GM12878 (cell line): ENCODE data around the gene CYP46A1. TPM values are rescaled to one million over a fixed set of nuclear protein-coding genes. Genes with fewer than 3 reads are reported as not detected.

ENCODE experiments used
- ATAC-seq: fragments of 200-7000 bp; cut with Tn5 transposase; 3 replicates; pipeline ENCODE4 v1.9.1; 2020; ENCODE audit warnings: mild to moderate bottlenecking, moderate library complexity
- BruUV-seq: library from RNA; stranded (reverse); fragments of 400-500 nt; replicated peaks from 2 replicates; lab custom pipeline; 2021; lab: Mats Ljungman, UMichigan
- CTCF ChIA-PET: fragments of 300-600 bp; sonication (Branson Sonifier 250); formaldehyde crosslinking; extraction: SDS; loops from one replicate; lab custom pipeline; 2021; ENCODE audit warnings: inconsistent platforms; lab: Yijun Ruan, JAX
- POLR2A ChIA-PET: fragments of 350-600 bp; formaldehyde crosslinking; extraction: SDS; loops from one replicate; lab custom pipeline; 2021; ENCODE audit warnings: inconsistent platforms; lab: Charles Lee
- RAD21 ChIA-PET: fragments of 300-600 bp; sonication (Branson Sonifier 250); formaldehyde crosslinking; loops from one replicate; lab custom pipeline; 2023; ENCODE audit warnings: antibody characterized with exemption; ENCODE audit not compliant: unreplicated experiment; lab: Charles Lee
- SMC1A ChIA-PET: fragments of 300-600 bp; sonication (Branson Sonifier 250); formaldehyde crosslinking; loops from one replicate; lab custom pipeline; 2023; ENCODE audit not compliant: unreplicated experiment, uncharacterized antibody; lab: Charles Lee
- DNase-seq: peaks from one replicate; pipeline ENCODE4 v3.0.0-alpha.2; 2011; ENCODE audit warnings: low read depth, low spot score
- FAIRE-seq: peaks from 3 replicates; lab custom pipeline; 2011; peaks lifted over from hg19 to GRCh38; lab: Jason Lieb, UNC
- H2AFZ ChIP-seq: 2 replicates; pipeline ENCODE4 v1.6.0; 2011; ENCODE audit warnings: low read depth, low read length, control low read depth; ENCODE audit not compliant: control insufficient read depth
- H3K27ac ChIP-seq: 2 replicates; pipeline ENCODE4 v1.5.1; 2011; ENCODE audit warnings: control low read depth; ENCODE audit not compliant: control insufficient read depth, insufficient read depth
- H3K27me3 ChIP-seq, 2 experiments: replicated peaks in 1 of 2; 2 replicates each; pipeline versions ENCODE4 v1.6.0 to v1.6.1; 2011; ENCODE audit warnings: low read length in 1 of 2; ENCODE audit not compliant: control insufficient read depth in 2 of 2, insufficient read depth in 2 of 2
- H3K36me3 ChIP-seq, 2 experiments: 2 replicates each; pipeline ENCODE4 v1.5.1; 2011; ENCODE audit warnings: low read length in 1 of 2; ENCODE audit not compliant: control insufficient read depth in 2 of 2, insufficient read depth in 2 of 2
- H3K4me1 ChIP-seq: 2 replicates; pipeline ENCODE4 v1.6.1; 2011; ENCODE audit warnings: mild to moderate bottlenecking, low read length, moderate library complexity, mixed read lengths; ENCODE audit not compliant: control insufficient read depth, insufficient read depth
- H3K4me2 ChIP-seq: 2 replicates; pipeline ENCODE4 v1.6.0; 2011; ENCODE audit warnings: control low read depth; ENCODE audit not compliant: control insufficient read depth, insufficient read depth
- H3K4me3 ChIP-seq: fragments of 200-600 bp; sonication (generic); 2 replicates; pipeline ENCODE4 v1.5.1; 2016
- H3K79me2 ChIP-seq: 2 replicates; pipeline ENCODE4 v1.6.0; 2011; ENCODE audit warnings: low read length; ENCODE audit not compliant: control insufficient read depth, insufficient read depth
- H3K9ac ChIP-seq: 2 replicates; pipeline ENCODE4 v1.8.0; 2011; ENCODE audit warnings: low read length, control low read depth, mixed read lengths; ENCODE audit not compliant: control insufficient read depth, insufficient read depth
- H3K9me3 ChIP-seq: replicated peaks from 3 replicates; pipeline ENCODE4 v1.5.1; 2011; ENCODE audit warnings: mild to moderate bottlenecking, low read length; ENCODE audit not compliant: control insufficient read depth, insufficient read depth
- H4K20me1 ChIP-seq: 2 replicates; pipeline ENCODE4 v1.6.0; 2011; ENCODE audit not compliant: control insufficient read depth, insufficient read depth
- GATAD2B ChIP-seq: fragments of 450-650 bp; conservative IDR thresholded peaks from 2 replicates; pipeline ENCODE4 v1.6.1; 2017; ENCODE audit warnings: low read depth, mild to moderate bottlenecking, moderate library complexity
- HCFC1 ChIP-seq: fragments of 150-350 bp; IDR thresholded peaks from 2 replicates; pipeline ENCODE4 v1.6.1; 2014; ENCODE audit warnings: low read length
- SIX5 ChIP-seq: IDR thresholded peaks from 2 replicates; pipeline ENCODE4 v1.6.1; 2011; ENCODE audit warnings: mild to moderate bottlenecking, low read depth, low read length, moderate library complexity; ENCODE audit not compliant: severe bottlenecking
- SMC3 ChIP-seq: IDR thresholded peaks from 2 replicates; pipeline ENCODE4 v1.6.1; 2011; ENCODE audit warnings: low read length, improper control_type of control experiment, borderline replicate concordance
- WGBS: methylation state at CpG from one replicate; pipeline ENCODE4 v1.1.6; 2016; ENCODE audit warnings: low lambda C conversion rate; ENCODE audit not compliant: insufficient replicate concordance, insufficient coverage; ENCODE audit errors: missing lambda C conversion rate; 5-methylcytosine and 5-hydroxymethylcytosine counted together
- in situ Hi-C: fragments of 300-500 bp; cut with MboI; formaldehyde crosslinking; loops from 9 replicates; pipeline ENCODE4 v1.14.3; 2018; ENCODE audit warnings: mixed read lengths
- intact Hi-C: fragments of 100-400 bp; cut with micrococcal nuclease; formaldehyde crosslinking; loops from one replicate; pipeline ENCODE4 v1.14.2; 2022; ENCODE audit not compliant: unreplicated experiment
- polyA plus RNA-seq, 11 experiments: library from polyadenylated mRNA; depleted of rRNA in 4 of 11; unstranded in 6 of 11; stranded (reverse) in 5 of 11; fragments of >200 nt; fragmentation: Nextera tagmentation in 4 of 11; fragmentation: Illumina TruSeq in 1 of 11; extraction: Ambion mirVana in 4 of 11; extraction: Trizol in 1 of 11; gene quantifications; 1 replicate in 1 of 11; 2 replicates in 10 of 11; pipeline versions ENCODE4 v1.2.1 to v1.2.3, GENCODE V29; 2011 to 2016; ENCODE audit warnings: inconsistent platforms in 2 of 11, missing spikeins in 2 of 11, low read depth in 1 of 11
- total RNA-seq, 4 experiments: library from RNA; depleted of rRNA in 3 of 4; stranded (reverse); fragments of >200 nt in 3 of 4; fragmentation: Illumina TruSeq in 1 of 4; extraction: Trizol in 1 of 4; gene quantifications; 2 replicates each; pipeline versions ENCODE4 v1.2.1 to v1.2.3, GENCODE V29; 2013 to 2021
- TF ChIP-seq, protein P1 (sequence below): fragments of 450-650 bp; IDR thresholded peaks from 2 replicates; pipeline ENCODE4 v1.6.1; 2017; ENCODE audit warnings: antibody characterized with exemption, mild to moderate bottlenecking, moderate library complexity

Gene CYP46A1
- total and polyA plus RNA-seq, 10 of the 15 experiments (the other 5 are each of a cell fraction or from before 2014, with no cell fraction given) = 0.04 to 0.11 TPM; not detected in 8

DNA sequence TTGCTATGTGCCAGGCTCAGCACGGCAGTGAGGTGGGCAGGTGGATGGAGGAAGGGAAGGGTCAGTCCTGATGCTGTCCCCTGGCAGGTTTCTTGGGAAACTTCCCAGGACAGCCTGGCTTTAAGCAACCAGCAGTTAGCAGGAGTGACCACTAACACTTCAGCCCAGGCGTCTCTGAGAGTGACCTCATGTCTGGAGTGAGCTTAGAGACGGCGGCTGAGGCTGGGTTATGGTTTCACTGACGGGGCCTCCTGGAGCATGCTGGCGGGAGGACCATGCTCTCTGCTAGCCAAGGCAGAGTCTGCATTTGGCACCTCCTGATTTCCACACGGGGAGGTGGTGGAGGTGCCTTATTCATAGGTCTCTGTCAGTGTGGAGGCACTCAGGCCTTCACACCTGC, 36.7 kb upstream of the CYP46A1 start (continued):
- TF ChIP-seq, protein P1, sequence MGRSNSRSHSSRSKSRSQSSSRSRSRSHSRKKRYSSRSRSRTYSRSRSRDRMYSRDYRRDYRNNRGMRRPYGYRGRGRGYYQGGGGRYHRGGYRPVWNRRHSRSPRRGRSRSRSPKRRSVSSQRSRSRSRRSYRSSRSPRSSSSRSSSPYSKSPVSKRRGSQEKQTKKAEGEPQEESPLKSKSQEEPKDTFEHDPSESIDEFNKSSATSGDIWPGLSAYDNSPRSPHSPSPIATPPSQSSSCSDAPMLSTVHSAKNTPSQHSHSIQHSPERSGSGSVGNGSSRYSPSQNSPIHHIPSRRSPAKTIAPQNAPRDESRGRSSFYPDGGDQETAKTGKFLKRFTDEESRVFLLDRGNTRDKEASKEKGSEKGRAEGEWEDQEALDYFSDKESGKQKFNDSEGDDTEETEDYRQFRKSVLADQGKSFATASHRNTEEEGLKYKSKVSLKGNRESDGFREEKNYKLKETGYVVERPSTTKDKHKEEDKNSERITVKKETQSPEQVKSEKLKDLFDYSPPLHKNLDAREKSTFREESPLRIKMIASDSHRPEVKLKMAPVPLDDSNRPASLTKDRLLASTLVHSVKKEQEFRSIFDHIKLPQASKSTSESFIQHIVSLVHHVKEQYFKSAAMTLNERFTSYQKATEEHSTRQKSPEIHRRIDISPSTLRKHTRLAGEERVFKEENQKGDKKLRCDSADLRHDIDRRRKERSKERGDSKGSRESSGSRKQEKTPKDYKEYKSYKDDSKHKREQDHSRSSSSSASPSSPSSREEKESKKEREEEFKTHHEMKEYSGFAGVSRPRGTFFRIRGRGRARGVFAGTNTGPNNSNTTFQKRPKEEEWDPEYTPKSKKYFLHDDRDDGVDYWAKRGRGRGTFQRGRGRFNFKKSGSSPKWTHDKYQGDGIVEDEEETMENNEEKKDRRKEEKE = no peak
- TF ChIP-seq SIX5 (no peak), HCFC1 (no peak)

DNA sequence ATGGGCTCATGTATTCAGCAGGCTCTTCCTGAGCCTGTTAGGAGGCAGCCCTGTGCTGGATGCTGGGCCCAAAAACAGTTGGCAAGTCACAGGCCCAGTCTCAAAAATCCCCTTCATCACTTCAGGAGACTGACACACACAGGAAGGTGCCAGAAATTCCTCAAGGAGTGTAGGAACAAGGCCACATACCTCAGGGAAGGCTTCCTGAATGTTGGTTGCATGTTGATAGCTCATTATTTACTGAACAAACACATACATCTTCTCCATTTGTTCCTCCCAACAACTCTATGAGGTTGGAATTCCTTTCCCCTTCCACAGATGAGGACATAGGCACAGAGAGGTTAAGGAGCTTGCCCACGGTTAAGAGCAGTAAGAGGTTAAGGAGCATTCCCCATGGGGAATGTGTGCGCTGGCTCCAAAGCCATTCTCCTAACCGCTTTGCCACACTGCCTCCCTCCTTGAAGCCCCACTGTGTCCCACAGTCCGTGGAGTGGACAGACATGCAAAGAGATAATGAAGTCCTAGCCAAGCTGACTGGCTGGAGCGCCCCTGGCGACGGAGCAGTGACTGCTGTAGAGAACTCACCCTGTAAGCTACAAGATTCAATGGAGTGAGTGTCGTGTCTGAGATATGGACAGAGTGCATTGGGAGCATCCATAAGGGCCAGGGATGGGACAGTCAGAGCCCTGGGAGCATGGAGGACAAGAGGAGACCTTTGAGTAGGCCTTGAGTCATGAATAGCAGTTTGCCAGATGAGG, 35.9 kb upstream of the CYP46A1 start:
- intact Hi-C loops = no loop called here
- no peak overlapping the region for H3K4me3 ChIP-seq
- H4K20me1 ChIP-seq = no peaks in the 10 kb centered on the region
- POLR2A ChIA-PET = no interaction called here
- H3K79me2 ChIP-seq = no peaks in the 10 kb centered on the region
- SMC1A ChIA-PET = no interaction called here
- no peaks in the 10 kb centered on the region; the same call in 2 of the 3 replicates for H3K9me3 ChIP-seq
- in situ Hi-C loops = no loop called here
- RAD21 ChIA-PET = no interaction called here
- no peak overlapping the region for H3K27ac ChIP-seq
- WGBS = 30% methylated on average over 8 of the region's 8 CpGs
- no peaks in the 10 kb centered on the region for H3K4me1 ChIP-seq
- H3K36me3 ChIP-seq = no peaks in the 10 kb centered on the region
- no peak for FAIRE-seq
- no peak for TF ChIP-seq GATAD2B
- TF ChIP-seq SMC3 = no peak
- H3K4me2 ChIP-seq = no peak overlapping the region
- DNase-seq = no peak
- CTCF ChIA-PET = interaction anchor here (1.1 kb wide), 1 partner anchor 20 kb away, joined by 3 read pairs; no protein-coding TSS in a partner anchor
- ATAC-seq = no peak
- BruUV-seq = no TSS peak
- no peak overlapping the region for H3K9ac ChIP-seq
- no peak overlapping the region for H2AFZ ChIP-seq
- no peaks in the 10 kb centered on the region; a peak in 2 of 4 replicates for H3K27me3 ChIP-seq
